Smooth muscle cell (in vitro differentiated cells): ENCODE data around the gene ZBTB22. TPM values are rescaled to one million over a fixed set of nuclear protein-coding genes. Genes with fewer than 3 reads are reported as not detected.

Experiments used
- DNase-seq: peaks from one replicate; lab custom pipeline; 2025; ENCODE audit not compliant: unreplicated experiment; lab: John Stamatoyannopoulos, UW
- H2AFZ ChIP-seq: fragments of 200-600 bp; sonication (generic); 2 replicates; pipeline ENCODE4 v1.6.0; 2016; ENCODE audit warnings: antibody characterized with exemption, low read depth, mild to moderate bottlenecking
- H3F3A ChIP-seq: fragments of 200-600 bp; sonication (generic); 2 replicates; pipeline ENCODE4 v1.6.0; 2017; ENCODE audit warnings: antibody characterized with exemption, low read depth
- H3K27ac ChIP-seq: fragments of 200-600 bp; sonication (generic); 2 replicates; pipeline ENCODE4 v1.5.1; 2016; ENCODE audit warnings: low read depth, mild to moderate bottlenecking
- H3K27me3 ChIP-seq: fragments of 200-600 bp; sonication (generic); 2 replicates; pipeline ENCODE4 v1.6.1; 2016; ENCODE audit warnings: low read depth, mild to moderate bottlenecking
- H3K36me3 ChIP-seq: fragments of 200-600 bp; sonication (generic); 2 replicates; pipeline ENCODE4 v1.5.1; 2016; ENCODE audit warnings: low read depth
- H3K4me1 ChIP-seq: fragments of 200-600 bp; sonication (generic); 2 replicates; pipeline ENCODE4 v1.5.1; 2016; ENCODE audit warnings: low read depth
- H3K4me2 ChIP-seq: fragments of 200-600 bp; sonication (generic); 2 replicates; pipeline ENCODE4 v1.6.0; 2016; ENCODE audit warnings: mild to moderate bottlenecking
- H3K4me3 ChIP-seq: fragments of 200-600 bp; sonication (generic); 2 replicates; pipeline ENCODE4 v1.5.1; 2016; ENCODE audit warnings: mild to moderate bottlenecking
- H3K79me2 ChIP-seq: fragments of 200-600 bp; sonication (generic); 2 replicates; pipeline ENCODE4 v1.6.0; 2016; ENCODE audit warnings: low read depth, mild to moderate bottlenecking
- H3K9ac ChIP-seq: fragments of 200-600 bp; sonication (generic); 2 replicates; pipeline ENCODE4 v1.6.0; 2016; ENCODE audit warnings: low read depth
- H3K9me3 ChIP-seq: fragments of 200-600 bp; sonication (generic); replicated peaks from 2 replicates; pipeline ENCODE4 v1.5.1; 2016; ENCODE audit warnings: low read depth
- H4K20me1 ChIP-seq: fragments of 200-600 bp; sonication (generic); 2 replicates; pipeline ENCODE4 v1.6.0; 2016; ENCODE audit warnings: low read depth
- WGBS: methylation state at CpG from one replicate; pipeline ENCODE4 v1.1.7; 2016; ENCODE audit warnings: low lambda C conversion rate; 5-methylcytosine and 5-hydroxymethylcytosine counted together
- polyA plus RNA-seq: library from polyadenylated mRNA; unstranded; fragments of >200 nt; fragmentation: Nextera tagmentation; extraction: Ambion mirVana; gene quantifications from 2 replicates; pipeline ENCODE4 v1.2.1, GENCODE V29; 2016
- total RNA-seq: library from RNA; depleted of rRNA; stranded (reverse); fragments of >200 nt; gene quantifications from 2 replicates; pipeline ENCODE4 v1.2.3, GENCODE V29; 2014
- TF ChIP-seq, protein P1 (sequence below): fragments of 200-600 bp; sonication (generic); IDR thresholded peaks from 2 replicates; pipeline ENCODE4 v1.5.1; 2017; ENCODE audit warnings: borderline replicate concordance, mild to moderate bottlenecking, antibody characterized with exemption; ENCODE audit not compliant: insufficient read depth, poor library complexity, severe bottlenecking

ZBTB22 gene
- total and polyA plus RNA-seq, 2 experiments from 2014 or later, result 9.6 to 22.9 TPM

DNA sequence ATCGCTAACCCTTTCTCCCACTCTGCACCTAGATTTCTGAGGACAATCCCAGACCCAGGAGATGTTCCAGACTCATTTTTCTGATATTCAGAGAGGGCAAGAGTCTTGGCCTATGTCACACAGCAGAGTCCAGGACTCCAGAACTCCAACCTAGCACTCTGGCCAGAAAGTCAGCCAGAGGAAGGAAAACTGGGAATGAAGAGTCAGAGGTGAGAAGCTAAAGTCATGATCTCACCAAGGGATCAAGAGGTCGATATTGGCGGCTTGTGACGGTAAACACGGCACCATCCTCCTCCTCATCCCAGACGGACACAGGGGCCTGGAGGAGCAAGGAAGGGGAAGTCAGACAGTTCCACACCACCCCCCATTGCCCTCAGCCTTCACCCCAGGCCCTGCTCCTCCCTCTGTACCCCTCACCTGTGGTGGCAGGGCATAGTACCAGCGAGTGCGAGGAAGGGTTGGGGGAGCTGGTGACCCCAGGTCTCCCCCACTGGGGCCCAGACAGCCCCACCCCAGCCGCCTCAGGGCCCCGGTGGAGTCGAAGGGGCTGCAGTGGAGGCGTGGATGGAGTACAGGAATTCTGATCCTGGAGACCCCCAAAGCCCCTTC is 20.6 kb downstream of the ZBTB22 start:
- H3K27me3 ChIP-seq, result no peaks in the 10 kb centered on the region
- H3K27ac ChIP-seq, result peak overlapping the region; percentile 95
- H2AFZ ChIP-seq, result no peak overlapping the region
- H3F3A ChIP-seq, result peaks cover 15% of the 10 kb centered on the region
- WGBS, result 70% methylated on average over 12 of the region's 12 CpGs
- peak overlapping the region; percentile 88 for H3K4me2 ChIP-seq
- DNase-seq, result no peak
- TF ChIP-seq, protein P1, sequence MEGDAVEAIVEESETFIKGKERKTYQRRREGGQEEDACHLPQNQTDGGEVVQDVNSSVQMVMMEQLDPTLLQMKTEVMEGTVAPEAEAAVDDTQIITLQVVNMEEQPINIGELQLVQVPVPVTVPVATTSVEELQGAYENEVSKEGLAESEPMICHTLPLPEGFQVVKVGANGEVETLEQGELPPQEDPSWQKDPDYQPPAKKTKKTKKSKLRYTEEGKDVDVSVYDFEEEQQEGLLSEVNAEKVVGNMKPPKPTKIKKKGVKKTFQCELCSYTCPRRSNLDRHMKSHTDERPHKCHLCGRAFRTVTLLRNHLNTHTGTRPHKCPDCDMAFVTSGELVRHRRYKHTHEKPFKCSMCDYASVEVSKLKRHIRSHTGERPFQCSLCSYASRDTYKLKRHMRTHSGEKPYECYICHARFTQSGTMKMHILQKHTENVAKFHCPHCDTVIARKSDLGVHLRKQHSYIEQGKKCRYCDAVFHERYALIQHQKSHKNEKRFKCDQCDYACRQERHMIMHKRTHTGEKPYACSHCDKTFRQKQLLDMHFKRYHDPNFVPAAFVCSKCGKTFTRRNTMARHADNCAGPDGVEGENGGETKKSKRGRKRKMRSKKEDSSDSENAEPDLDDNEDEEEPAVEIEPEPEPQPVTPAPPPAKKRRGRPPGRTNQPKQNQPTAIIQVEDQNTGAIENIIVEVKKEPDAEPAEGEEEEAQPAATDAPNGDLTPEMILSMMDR, result no peak
- peaks cover 13% of the 10 kb centered on the region for H4K20me1 ChIP-seq
- peak overlapping the region; percentile 74 for H3K4me3 ChIP-seq
- peak overlapping the region; percentile 95 for H3K9ac ChIP-seq
- peaks cover 20% of the 10 kb centered on the region for H3K79me2 ChIP-seq
- H3K9me3 ChIP-seq, result no peaks in the 10 kb centered on the region
- peaks cover 9% of the 10 kb centered on the region for H3K4me1 ChIP-seq
- no peaks in the 10 kb centered on the region for H3K36me3 ChIP-seq

DNA sequence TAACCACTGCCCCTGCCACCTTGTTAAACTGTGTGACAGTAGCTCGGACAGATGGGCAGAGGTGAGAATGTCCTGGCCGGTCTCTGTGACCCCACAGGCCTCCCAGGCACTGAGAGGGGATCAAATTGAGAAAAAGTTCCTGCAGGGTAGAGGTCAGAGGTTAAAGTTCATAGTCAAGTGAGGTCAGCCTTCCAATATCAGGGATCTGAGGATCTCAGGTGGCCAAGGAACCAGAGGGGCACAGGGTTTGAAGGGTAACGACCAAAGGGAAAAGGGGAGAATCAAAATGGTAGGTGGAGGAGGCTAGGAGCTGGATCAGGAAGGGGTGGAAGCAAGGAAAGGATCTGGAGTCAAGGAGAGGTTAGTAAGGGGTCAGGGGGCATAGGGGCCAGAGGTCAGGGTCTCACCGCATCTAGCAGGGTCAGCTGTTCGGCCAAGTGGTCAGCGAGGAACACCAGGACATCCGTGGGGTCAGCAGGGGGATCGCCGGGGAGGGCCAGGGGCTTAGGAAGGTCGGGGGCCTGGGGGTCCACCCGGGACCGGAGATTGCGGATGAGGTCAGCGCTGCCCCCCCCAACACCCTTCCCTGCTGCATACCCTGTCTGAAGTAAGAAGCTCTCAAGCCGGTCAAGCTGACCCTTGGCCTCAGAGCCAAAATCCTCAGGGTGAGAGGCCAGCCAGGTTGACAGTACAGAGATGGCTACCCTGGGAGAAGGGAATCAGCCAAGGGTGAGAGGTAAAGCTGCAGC is 21.7 kb downstream of the ZBTB22 start:
- Histone ChIP-seq H3K9ac (no peak overlapping the region), H3F3A (peaks cover 18% of the 10 kb centered on the region), H3K27me3 (no peaks in the 10 kb centered on the region), H3K4me1 (peaks cover 9% of the 10 kb centered on the region), H4K20me1 (peaks cover 4% of the 10 kb centered on the region), H3K4me2 (no peak overlapping the region), H3K4me3 (no peak overlapping the region), H3K27ac (no peak overlapping the region), H3K36me3 (no peaks in the 10 kb centered on the region), H3K79me2 (peaks cover 9% of the 10 kb centered on the region), H2AFZ (no peak overlapping the region), H3K9me3 (no peaks in the 10 kb centered on the region)
- TF ChIP-seq, protein P1, result no peak
- no peak for DNase-seq
- WGBS, result 97% methylated on average over 11 of the region's 15 CpGs

DNA sequence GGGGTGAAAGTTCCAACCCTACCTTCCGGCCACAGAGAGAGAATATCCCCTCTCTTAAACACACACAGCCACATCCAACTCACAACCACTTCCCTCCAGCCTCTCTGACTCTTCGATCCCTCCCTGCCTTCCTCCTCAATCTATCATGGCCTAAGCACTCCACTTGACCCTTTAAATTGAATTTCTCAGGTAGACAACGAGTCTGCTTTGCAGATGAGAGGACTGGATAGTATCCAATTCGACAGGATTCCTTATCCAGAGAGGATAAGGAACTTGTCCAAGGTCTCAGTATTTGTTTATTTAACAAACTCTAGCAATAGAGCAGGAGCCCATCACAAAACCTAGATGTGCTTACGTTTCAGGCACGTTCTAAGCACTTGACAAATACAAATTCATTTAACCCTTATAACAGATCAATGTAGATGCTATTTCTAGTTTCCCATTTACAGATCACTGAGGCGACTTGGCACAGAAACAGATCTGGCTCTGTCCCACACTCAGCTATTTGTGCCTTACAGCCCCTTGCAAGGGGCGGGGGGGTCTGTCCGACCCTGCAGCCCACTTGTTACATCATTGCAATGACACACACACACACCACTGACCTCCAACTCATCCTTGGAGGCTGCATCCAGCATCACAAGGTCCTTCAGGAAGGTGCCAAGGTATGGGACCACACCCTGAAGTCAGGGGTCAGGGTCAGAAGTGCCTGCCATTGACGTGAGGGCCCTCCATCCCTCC is 23.3 kb downstream of the ZBTB22 start:
- H2AFZ ChIP-seq, result no peak overlapping the region
- TF ChIP-seq, protein P1, result no peak
- no peak overlapping the region for H3K4me3 ChIP-seq
- no peak overlapping the region for H3K27ac ChIP-seq
- no peaks in the 10 kb centered on the region for H4K20me1 ChIP-seq
- no peaks in the 10 kb centered on the region for H3K9me3 ChIP-seq
- peaks cover 13% of the 10 kb centered on the region for H3K4me1 ChIP-seq
- H3F3A ChIP-seq, result peaks cover 18% of the 10 kb centered on the region
- H3K9ac ChIP-seq, result no peak overlapping the region
- DNase-seq, result no peak
- H3K36me3 ChIP-seq, result no peaks in the 10 kb centered on the region
- H3K79me2 ChIP-seq, result peaks cover 11% of the 10 kb centered on the region
- H3K4me2 ChIP-seq, result no peak overlapping the region
- WGBS, result 84% methylated on average over 9 of the region's 10 CpGs
- no peaks in the 10 kb centered on the region for H3K27me3 ChIP-seq
